Endothelial cell of umbilical vein (primary cell): ENCODE measurements around the gene CMIP. TPM values are rescaled to one million over a fixed set of nuclear protein-coding genes. Genes with fewer than 3 reads are reported as not detected.

Source experiments
- BruUV-seq: library from RNA; stranded (reverse); fragments of 400-500 nt; replicated peaks from 2 replicates; lab custom pipeline; 2021; lab: Mats Ljungman, UMichigan
- CTCF ChIA-PET: fragments of 300-600, 350-600 bp; sonication (Branson Sonifier 250); formaldehyde crosslinking; loops from one replicate; lab custom pipeline; 2021; ENCODE audit warnings: antibody characterized with exemption, inconsistent platforms; lab: Charles Lee
- POLR2A ChIA-PET: fragments of 300-600, 350-600 bp; sonication (Branson Sonifier 250); formaldehyde crosslinking; loops from one replicate; lab custom pipeline; 2021; ENCODE audit warnings: antibody characterized with exemption, inconsistent platforms; lab: Charles Lee
- DNase-seq: peaks from one replicate; pipeline ENCODE4 v3.0.0-alpha.2; 2011; ENCODE audit warnings: low read depth, low spot score
- FAIRE-seq: peaks from 2 replicates; lab custom pipeline; 2011; peaks lifted over from hg19 to GRCh38; lab: Jason Lieb, UNC
- H2AFZ ChIP-seq: 2 replicates; pipeline ENCODE4 v1.6.0; 2012; ENCODE audit warnings: low read depth, low read length, control low read depth, inconsistent platforms
- H3K27ac ChIP-seq: 2 replicates; pipeline ENCODE4 v1.5.1; 2011; ENCODE audit warnings: low read depth, mild to moderate bottlenecking, control low read depth, low read length, moderate library complexity; ENCODE audit not compliant: insufficient read depth
- H3K27me3 ChIP-seq, 2 experiments: 2 replicates each; pipeline versions ENCODE4 v1.6.0 to v1.6.1; 2011; ENCODE audit warnings: low read length in 2 of 2, mixed read lengths in 1 of 2; ENCODE audit not compliant: control insufficient read depth in 2 of 2, insufficient read depth in 2 of 2
- H3K36me3 ChIP-seq, 2 experiments: 2 replicates in 1 of 2; 3 replicates in 1 of 2; pipeline ENCODE4 v1.5.1; 2011; ENCODE audit warnings: low read length in 2 of 2, mild to moderate bottlenecking in 1 of 2, moderate library complexity in 1 of 2; ENCODE audit not compliant: control insufficient read depth in 2 of 2, insufficient read depth in 2 of 2; ENCODE audit errors: extremely low read depth in 1 of 2
- H3K4me1 ChIP-seq: 3 replicates; pipeline ENCODE4 v1.5.1; 2011; ENCODE audit warnings: mild to moderate bottlenecking, low read length; ENCODE audit not compliant: control insufficient read depth, insufficient read depth; ENCODE audit errors: extremely low read depth
- H3K4me2 ChIP-seq: 2 replicates; pipeline ENCODE4 v1.6.1; 2011; ENCODE audit warnings: low read length, control low read depth, mixed read lengths; ENCODE audit not compliant: insufficient read depth
- H3K4me3 ChIP-seq, 3 experiments: fragments of 200-600 bp in 1 of 3; sonication (generic), shearing (Covaris generic) in 1 of 3; replicated peaks in 1 of 3; 2 replicates each; pipeline ENCODE4 v1.5.1; 2011 to 2016; ENCODE audit warnings: control low read depth in 3 of 3, low read length in 3 of 3, mild to moderate bottlenecking in 2 of 3, inconsistent platforms in 1 of 3, low read depth in 1 of 3, moderate library complexity in 1 of 3; ENCODE audit not compliant: insufficient read depth in 1 of 3
- H3K79me2 ChIP-seq: 2 replicates; pipeline ENCODE4 v1.6.0; 2012; ENCODE audit warnings: low read length, inconsistent platforms; ENCODE audit not compliant: control insufficient read depth, insufficient read depth
- H3K9ac ChIP-seq: replicated peaks from 2 replicates; pipeline ENCODE3; 2011; ENCODE audit warnings: low read length, control low read depth; ENCODE audit not compliant: insufficient read depth; ENCODE audit errors: extremely low read depth
- H3K9me1 ChIP-seq: replicated peaks from 3 replicates; pipeline ENCODE4 v1.6.0; 2011; ENCODE audit warnings: mild to moderate bottlenecking, low read length; ENCODE audit not compliant: control insufficient read depth, insufficient read depth; ENCODE audit errors: extremely low read depth
- H3K9me3 ChIP-seq: replicated peaks from 2 replicates; pipeline ENCODE4 v1.5.1; 2012; ENCODE audit warnings: low read length, inconsistent platforms; ENCODE audit not compliant: control insufficient read depth, insufficient read depth
- H4K20me1 ChIP-seq: replicated peaks from 2 replicates; pipeline ENCODE3; 2011; ENCODE audit warnings: mild to moderate bottlenecking, low read length; ENCODE audit not compliant: control insufficient read depth, insufficient read depth; ENCODE audit errors: extremely low read depth
- EZH2 ChIP-seq: IDR thresholded peaks from 2 replicates; pipeline ENCODE4 v1.6.1; 2012; ENCODE audit warnings: borderline replicate concordance, low read depth, mild to moderate bottlenecking, moderate library complexity, low read length, inconsistent platforms; ENCODE audit not compliant: severe bottlenecking
- FOS ChIP-seq: IDR thresholded peaks from 2 replicates; pipeline ENCODE4 v1.6.1; 2011; ENCODE audit warnings: mild to moderate bottlenecking, low read length, moderate library complexity, borderline replicate concordance; ENCODE audit not compliant: insufficient read depth
- GATA2 ChIP-seq: IDR thresholded peaks from 2 replicates; pipeline ENCODE4 v1.7.0; 2011; ENCODE audit warnings: low read depth, mild to moderate bottlenecking, moderate library complexity, mixed read lengths, low read length; ENCODE audit not compliant: insufficient read length, insufficient read depth
- JUN ChIP-seq: IDR thresholded peaks from 2 replicates; pipeline ENCODE4 v1.6.1; 2011; ENCODE audit warnings: borderline replicate concordance, low read depth; ENCODE audit not compliant: insufficient read length, insufficient read depth
- MAX ChIP-seq: IDR thresholded peaks from 2 replicates; pipeline ENCODE4 v1.6.1; 2011; ENCODE audit not compliant: insufficient read depth, insufficient read length
- MYC ChIP-seq: IDR thresholded peaks from one replicate; pipeline ENCODE4 v1.6.1; 2011; ENCODE audit warnings: mild to moderate bottlenecking, low read depth, low read length
- POLR2A ChIP-seq: IDR thresholded peaks from 2 replicates; pipeline ENCODE4 v1.6.1; 2012; ENCODE audit warnings: low read depth, mild to moderate bottlenecking, control low read depth, low read length
- POLR2AphosphoS5 ChIP-seq: IDR thresholded peaks from 2 replicates; pipeline ENCODE4 v1.6.1; 2012; ENCODE audit warnings: low read depth, mild to moderate bottlenecking, control low read depth, low read length, moderate library complexity; ENCODE audit not compliant: insufficient read depth
- dilution Hi-C: fragments of 300-500 bp; cut with MboI; formaldehyde crosslinking; loops from one replicate; pipeline ENCODE4 v1.15.0; 2019; ENCODE audit warnings: low sequenced_read_pairs; ENCODE audit not compliant: extremely low pct_ligation_motif_present
- intact Hi-C: fragments of 100-400 bp; cut with micrococcal nuclease; formaldehyde crosslinking; loops from one replicate; pipeline ENCODE4 v1.10.0; 2022
- polyA plus RNA-seq, 4 experiments: library from polyadenylated mRNA; depleted of rRNA in 3 of 4; stranded (reverse) in 3 of 4; unstranded in 1 of 4; fragments of >200 nt; gene quantifications; 2 replicates each; pipeline versions ENCODE4 v1.2.1 to v1.2.3, GENCODE V29; 2011 to 2012; ENCODE audit warnings: missing spikeins in 1 of 4
- total RNA-seq: library from RNA; stranded (reverse); gene quantifications from 2 replicates; pipeline ENCODE4 v1.2.3, GENCODE V29; 2021
- TF ChIP-seq, protein P1 (sequence below), 2 donors: IDR thresholded peaks; 1 replicate in 1 of 2; 2 replicates in 1 of 2; pipeline ENCODE4 v1.5.1; 2011; ENCODE audit warnings: low read length in 2 of 2, mild to moderate bottlenecking in 2 of 2, moderate library complexity in 2 of 2, control low read depth in 1 of 2, inconsistent platforms in 1 of 2, low read depth in 1 of 2; ENCODE audit not compliant: insufficient read depth in 1 of 2; ENCODE audit errors: extremely low read depth in 1 of 2

Gene CMIP
- total and polyA plus RNA-seq, 2 donors (not counting 3 experiments of a cell fraction or from before 2014, with no cell fraction given) = 29.0 to 101 TPM

GRCh38 chr16:81547939-81548216 lies 103.3 kb downstream of the CMIP start:
- CTCF ChIA-PET = interaction anchor here (0.8 to 1.5 kb wide), 3 partner anchors 119 to 150 kb away, joined by 3 to 4 read pairs (median 4); no protein-coding TSS in a partner anchor
- POLR2A ChIA-PET = no interaction called here
- H3K27me3 ChIP-seq = no peaks in the 10 kb centered on the region
- no peaks in the 10 kb centered on the region for H3K9me1 ChIP-seq
- no peak overlapping the region for H3K9ac ChIP-seq
- no peak overlapping the region for H3K4me3 ChIP-seq
- H3K36me3 ChIP-seq = no peaks in the 10 kb centered on the region
- DNase-seq = no peak
- no peaks in the 10 kb centered on the region for H3K9me3 ChIP-seq
- FAIRE-seq = no peak
- H3K79me2 ChIP-seq = peaks cover 53% of the 10 kb centered on the region
- intact Hi-C loops = no loop called here
- no peak overlapping the region for H2AFZ ChIP-seq
- H3K27ac ChIP-seq = no peak overlapping the region
- dilution Hi-C loops = no loop called here
- H3K4me2 ChIP-seq = no peak overlapping the region
- H3K4me1 ChIP-seq = peaks cover 50% of the 10 kb centered on the region
- TF ChIP-seq, protein P1, sequence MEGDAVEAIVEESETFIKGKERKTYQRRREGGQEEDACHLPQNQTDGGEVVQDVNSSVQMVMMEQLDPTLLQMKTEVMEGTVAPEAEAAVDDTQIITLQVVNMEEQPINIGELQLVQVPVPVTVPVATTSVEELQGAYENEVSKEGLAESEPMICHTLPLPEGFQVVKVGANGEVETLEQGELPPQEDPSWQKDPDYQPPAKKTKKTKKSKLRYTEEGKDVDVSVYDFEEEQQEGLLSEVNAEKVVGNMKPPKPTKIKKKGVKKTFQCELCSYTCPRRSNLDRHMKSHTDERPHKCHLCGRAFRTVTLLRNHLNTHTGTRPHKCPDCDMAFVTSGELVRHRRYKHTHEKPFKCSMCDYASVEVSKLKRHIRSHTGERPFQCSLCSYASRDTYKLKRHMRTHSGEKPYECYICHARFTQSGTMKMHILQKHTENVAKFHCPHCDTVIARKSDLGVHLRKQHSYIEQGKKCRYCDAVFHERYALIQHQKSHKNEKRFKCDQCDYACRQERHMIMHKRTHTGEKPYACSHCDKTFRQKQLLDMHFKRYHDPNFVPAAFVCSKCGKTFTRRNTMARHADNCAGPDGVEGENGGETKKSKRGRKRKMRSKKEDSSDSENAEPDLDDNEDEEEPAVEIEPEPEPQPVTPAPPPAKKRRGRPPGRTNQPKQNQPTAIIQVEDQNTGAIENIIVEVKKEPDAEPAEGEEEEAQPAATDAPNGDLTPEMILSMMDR (IDR thresholded peaks at IDR 0.05; ENCODE audit: extremely low read depth in 1 of 2, insufficient read depth in 1 of 2, low read depth in 1 of 2, low read length in 2 of 2) = no peak
- TF ChIP-seq FOS = no peak
- no peak for TF ChIP-seq GATA2
- no peak for TF ChIP-seq POLR2A
- TF ChIP-seq EZH2 = no peak
- no peak for TF ChIP-seq MYC
- no peak for TF ChIP-seq JUN
- TF ChIP-seq MAX = no peak
- no peak for TF ChIP-seq POLR2AphosphoS5
- peaks cover 5% of the 10 kb centered on the region for H4K20me1 ChIP-seq
- BruUV-seq = no TSS peak
